HUES48 (cell line): ENCODE data around the gene SLX9.

ENCODE experiments used
- H3K27ac ChIP-seq: one replicate; pipeline ENCODE4 v1.7.0; 2013; ENCODE audit warnings: low read depth, low read length, inconsistent platforms
- H3K27me3 ChIP-seq: 2 replicates; pipeline ENCODE4 v1.6.1; 2013; ENCODE audit warnings: mild to moderate bottlenecking, low read length; ENCODE audit not compliant: control insufficient read depth, insufficient read depth
- H3K36me3 ChIP-seq: 2 replicates; pipeline ENCODE4 v1.6.1; 2013; ENCODE audit warnings: low read length; ENCODE audit not compliant: control insufficient read depth, insufficient read depth
- H3K4me1 ChIP-seq: 2 replicates; pipeline ENCODE4 v1.6.1; 2013; ENCODE audit warnings: mild to moderate bottlenecking, low read length; ENCODE audit not compliant: control insufficient read depth, insufficient read depth
- H3K4me3 ChIP-seq: 2 replicates; pipeline ENCODE4 v1.5.1; 2013; ENCODE audit warnings: mild to moderate bottlenecking, low read depth, low read length
- H3K9ac ChIP-seq: 2 replicates; pipeline ENCODE4 v1.6.1; 2013; ENCODE audit warnings: mild to moderate bottlenecking, low read depth, low read length, moderate library complexity
- H3K9me3 ChIP-seq: 2 replicates; pipeline ENCODE4 v1.6.1; 2013; ENCODE audit warnings: low read length; ENCODE audit not compliant: control insufficient read depth, insufficient read depth

SLX9 gene

DNA sequence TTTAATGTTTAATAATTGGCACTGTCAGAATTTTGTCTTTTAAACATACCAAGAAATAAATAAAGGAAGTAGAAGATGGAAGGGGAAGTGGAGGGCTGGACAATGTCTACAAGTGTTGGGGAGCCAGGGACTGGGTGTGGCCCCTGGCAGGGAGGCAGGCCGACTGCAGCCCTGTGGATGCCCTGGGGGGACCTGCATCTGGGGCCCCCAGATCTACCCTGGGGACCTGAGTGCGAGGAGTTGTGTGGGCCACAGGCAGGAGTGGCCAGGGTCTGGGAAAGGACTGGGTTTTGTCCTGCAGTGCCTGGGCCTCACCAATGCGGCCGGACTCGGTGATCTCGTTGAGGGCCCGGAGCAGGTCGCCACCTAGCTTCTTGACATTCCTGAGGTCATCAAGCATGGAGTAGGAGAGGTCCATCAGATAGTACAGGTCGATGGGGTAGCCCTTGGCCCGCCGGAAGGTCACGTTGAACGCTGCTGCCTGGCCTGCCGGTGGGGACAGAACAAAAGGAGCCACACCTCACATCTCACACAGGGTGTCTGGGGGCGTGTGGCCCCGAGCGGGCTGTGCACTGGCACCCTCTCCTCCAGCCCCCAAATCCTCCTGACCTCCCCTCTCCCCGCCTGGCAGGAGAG is 36.7 kb upstream of the SLX9 start:
- Histone ChIP-seq H3K9ac (no peak overlapping the region), H3K36me3 (no peaks in the 10 kb centered on the region), H3K9me3 (0 out of 2 replicates have a peak, but pooled peaks cover 3% of the 10 kb centered on the region), H3K4me1 (no peaks in the 10 kb centered on the region; the same call in 1 of the 2 replicates), H3K27ac (no peak overlapping the region), H3K27me3 (no peaks in the 10 kb centered on the region), H3K4me3 (no peak overlapping the region)

DNA sequence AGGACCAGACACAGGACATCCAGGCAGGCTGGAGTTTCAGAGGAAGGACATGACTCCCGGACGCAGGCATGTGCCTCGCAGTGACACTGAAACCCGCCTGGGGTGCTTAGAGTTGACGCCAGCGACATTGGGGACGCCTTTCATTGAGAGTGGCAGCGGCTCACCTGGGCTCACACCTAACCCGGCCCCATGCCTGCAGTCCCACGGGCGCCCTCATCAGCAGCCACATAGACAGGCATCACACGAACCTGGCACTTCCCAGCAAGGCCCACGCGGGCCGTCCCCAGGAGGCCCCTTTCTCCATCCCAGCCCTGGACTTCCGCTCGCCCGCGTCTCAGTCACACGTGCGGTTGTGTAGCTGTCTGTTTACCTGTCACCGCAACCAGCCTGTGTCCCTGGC is 36.1 kb upstream of the SLX9 start:
- Histone ChIP-seq H3K4me1 (no peaks in the 10 kb centered on the region; the same call in 1 of the 2 replicates), H3K27ac (no peak overlapping the region), H3K9me3 (0 out of 2 replicates have a peak, but pooled peaks cover 3% of the 10 kb centered on the region), H3K27me3 (no peaks in the 10 kb centered on the region), H3K9ac (no peak overlapping the region), H3K4me3 (no peak overlapping the region), H3K36me3 (no peaks in the 10 kb centered on the region)

DNA sequence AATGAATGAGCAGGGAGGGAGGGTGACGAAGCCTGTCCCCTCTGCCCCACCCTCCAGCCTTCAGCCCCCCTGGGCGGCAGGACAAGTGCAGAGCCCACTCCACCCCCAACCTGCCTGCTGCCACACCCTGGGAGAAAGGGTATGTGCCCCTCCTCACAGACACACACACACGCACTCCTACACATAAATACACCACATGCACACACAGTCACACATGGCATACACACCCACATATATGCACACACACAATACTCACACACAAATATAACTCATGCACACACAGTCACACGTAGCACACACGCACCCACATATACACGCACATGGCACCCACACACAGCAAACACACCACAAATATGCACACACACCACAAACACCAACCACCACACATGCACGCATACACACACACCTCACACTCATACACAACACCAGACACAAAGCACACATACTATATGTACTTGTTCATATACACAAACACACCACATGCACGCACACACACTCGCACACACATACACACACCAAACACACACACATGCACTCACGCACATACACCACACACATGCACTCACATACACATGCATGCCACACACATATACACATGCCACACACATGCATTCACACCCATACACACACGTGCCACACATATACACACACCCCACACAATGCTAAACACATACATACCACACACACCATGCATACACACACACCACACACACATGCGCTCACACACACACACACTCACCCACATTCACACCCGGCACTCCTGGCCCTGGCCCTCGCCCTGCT is 35.5 kb upstream of the SLX9 start:
- Histone ChIP-seq H3K36me3 (no peaks in the 10 kb centered on the region), H3K27ac (no peak overlapping the region), H3K9ac (no peak overlapping the region), H3K9me3 (0 out of 2 replicates have a peak, but pooled peaks cover 3% of the 10 kb centered on the region), H3K27me3 (no peaks in the 10 kb centered on the region), H3K4me1 (no peaks in the 10 kb centered on the region; the same call in 1 of the 2 replicates), H3K4me3 (no peak overlapping the region)

DNA sequence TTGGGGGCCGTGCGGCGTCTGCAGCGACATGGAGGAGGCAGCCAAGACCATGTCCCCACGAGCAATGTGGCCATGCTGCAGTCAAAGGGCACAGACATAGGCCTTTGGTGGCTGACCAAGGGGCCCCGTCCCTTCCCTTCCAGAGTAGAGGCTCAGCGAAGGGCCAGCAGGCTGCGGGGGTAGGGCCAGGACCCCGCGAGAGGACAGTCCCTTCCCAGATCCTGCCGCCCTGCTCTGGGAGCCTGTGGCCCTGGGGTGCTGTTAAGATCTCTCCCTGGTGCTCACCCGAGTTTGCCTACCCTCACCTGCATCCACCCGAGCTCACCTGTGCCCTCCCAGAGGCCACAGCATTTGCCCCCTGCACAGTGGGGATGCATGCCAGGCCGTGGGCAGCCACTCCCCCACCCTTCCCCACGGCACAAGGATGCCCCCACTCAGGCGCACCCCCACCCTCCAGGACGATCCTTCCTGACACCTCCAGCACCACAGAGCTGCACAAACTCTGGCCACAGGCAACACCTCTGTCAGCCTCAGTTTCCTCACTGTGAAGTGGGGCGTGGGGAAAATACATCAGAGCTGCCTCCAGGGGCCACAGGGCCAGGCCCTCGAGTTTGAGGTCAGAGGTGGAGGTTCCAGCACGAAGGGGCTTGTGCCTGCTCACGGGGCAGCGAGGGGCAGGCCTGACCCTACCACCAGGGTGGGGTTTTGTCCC is 34.7 kb upstream of the SLX9 start:
- H3K27ac ChIP-seq, result no peak overlapping the region
- H3K36me3 ChIP-seq, result no peaks in the 10 kb centered on the region
- H3K27me3 ChIP-seq, result no peaks in the 10 kb centered on the region
- H3K9me3 ChIP-seq, result 0 out of 2 replicates have a peak, but pooled peaks cover 3% of the 10 kb centered on the region
- H3K4me1 ChIP-seq, result no peaks in the 10 kb centered on the region; the same call in 1 of the 2 replicates
- no peak overlapping the region for H3K9ac ChIP-seq
- H3K4me3 ChIP-seq, result no peak overlapping the region

DNA sequence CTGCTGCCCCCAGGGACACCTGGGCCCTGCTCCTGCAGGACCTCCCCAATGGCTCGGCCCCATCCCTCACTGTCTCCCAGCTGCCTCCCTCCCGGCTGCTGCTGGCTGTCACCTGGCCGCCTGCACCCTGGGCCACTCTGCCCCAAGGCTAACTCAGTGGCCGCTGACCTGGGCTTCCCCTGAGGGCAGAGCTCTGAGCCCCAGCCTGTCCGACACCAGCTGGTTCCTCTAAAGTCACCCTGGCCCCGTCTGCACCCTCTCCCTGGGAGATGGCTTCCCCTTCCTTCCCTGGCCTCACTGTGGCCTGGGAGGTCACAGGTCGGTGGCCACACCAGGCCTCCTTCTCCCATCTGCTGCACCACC is 34.1 kb upstream of the SLX9 start:
- Histone ChIP-seq H3K27me3 (no peaks in the 10 kb centered on the region), H3K9ac (no peak overlapping the region), H3K36me3 (no peaks in the 10 kb centered on the region), H3K4me1 (no peaks in the 10 kb centered on the region; the same call in 1 of the 2 replicates), H3K9me3 (0 out of 2 replicates have a peak, but pooled peaks cover 3% of the 10 kb centered on the region), H3K27ac (no peak overlapping the region), H3K4me3 (no peak overlapping the region)

GRCh38 chr21:44907225-44907965 is 32.4 kb upstream of the SLX9 start:
- Histone ChIP-seq H3K4me1 (no peaks in the 10 kb centered on the region; the same call in 1 of the 2 replicates), H3K4me3 (no peak overlapping the region), H3K27me3 (no peaks in the 10 kb centered on the region), H3K27ac (no peak overlapping the region), H3K9ac (no peak overlapping the region), H3K9me3 (no peaks in the 10 kb centered on the region), H3K36me3 (no peaks in the 10 kb centered on the region)

DNA sequence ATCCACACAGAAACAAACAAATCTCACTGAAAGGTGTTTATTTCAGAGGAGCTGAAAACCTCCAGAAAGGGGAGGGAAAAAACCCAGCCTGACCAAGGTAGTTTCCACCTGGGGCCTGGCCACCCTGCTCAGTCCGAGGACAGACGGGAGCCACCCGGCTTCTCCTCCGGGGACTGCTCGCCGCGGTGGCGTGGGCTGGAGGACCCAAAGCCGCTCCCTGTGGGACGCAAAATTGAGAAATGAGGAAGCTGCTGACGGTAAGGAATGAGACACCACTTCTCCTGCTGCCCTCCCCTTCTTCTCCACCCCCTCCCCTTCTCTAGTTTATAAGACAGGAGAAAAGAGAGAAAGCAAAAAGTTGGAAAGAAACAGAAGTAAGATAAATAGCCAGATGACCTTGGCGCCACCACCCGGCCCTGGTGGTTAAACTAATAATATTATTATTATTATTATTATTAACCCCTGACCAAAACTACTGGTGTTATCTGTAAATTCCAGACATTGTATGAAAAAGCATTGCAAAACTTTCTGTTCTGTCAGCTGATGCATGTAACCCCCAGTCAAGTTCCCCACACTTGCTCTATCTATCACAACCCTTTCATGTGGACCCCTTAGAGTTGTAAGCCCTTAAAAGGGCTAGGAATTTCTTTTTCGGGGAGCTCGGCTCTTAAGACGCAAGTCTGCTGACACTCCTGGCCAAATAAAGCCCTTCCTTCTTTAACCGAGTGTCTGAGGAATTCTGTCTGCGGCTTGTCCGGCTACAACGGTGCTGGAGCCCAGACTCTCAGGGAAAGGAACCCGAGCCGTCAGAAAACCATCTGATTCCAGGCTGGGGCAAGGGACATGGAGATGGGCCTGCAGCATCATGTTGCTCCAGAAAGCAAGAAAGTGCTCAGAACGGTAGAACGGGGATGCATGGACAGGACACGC is 31.6 kb upstream of the SLX9 start:
- Histone ChIP-seq H3K4me3 (no peak overlapping the region), H3K27me3 (no peaks in the 10 kb centered on the region), H3K27ac (no peak overlapping the region), H3K9ac (no peak overlapping the region), H3K4me1 (no peaks in the 10 kb centered on the region; the same call in 1 of the 2 replicates), H3K9me3 (no peaks in the 10 kb centered on the region), H3K36me3 (no peaks in the 10 kb centered on the region)

DNA sequence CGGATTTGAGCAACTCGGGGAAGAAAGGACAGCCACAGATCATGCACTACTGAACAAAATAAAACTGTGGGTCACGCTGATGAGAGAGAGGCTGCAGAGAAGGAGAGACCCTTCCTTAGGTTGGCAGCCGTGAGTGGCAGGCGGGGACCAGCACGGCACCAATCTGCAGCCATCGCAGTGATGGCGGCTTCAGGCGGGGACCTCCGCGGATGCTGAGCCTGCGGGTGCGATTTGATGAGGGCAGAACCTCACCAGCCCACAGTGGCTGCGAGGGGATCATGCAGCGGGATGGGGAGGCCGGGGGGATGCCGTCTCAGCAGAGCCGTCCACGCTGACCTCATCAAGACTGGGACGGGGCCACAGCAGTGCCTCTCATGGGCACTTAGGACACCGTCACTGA is 30.9 kb upstream of the SLX9 start:
- H3K4me1 ChIP-seq, result no peaks in the 10 kb centered on the region; the same call in 1 of the 2 replicates
- H3K9ac ChIP-seq, result no peak overlapping the region
- no peaks in the 10 kb centered on the region for H3K27me3 ChIP-seq
- no peak overlapping the region for H3K27ac ChIP-seq
- H3K9me3 ChIP-seq, result no peaks in the 10 kb centered on the region
- no peaks in the 10 kb centered on the region for H3K36me3 ChIP-seq
- H3K4me3 ChIP-seq, result no peak overlapping the region

DNA sequence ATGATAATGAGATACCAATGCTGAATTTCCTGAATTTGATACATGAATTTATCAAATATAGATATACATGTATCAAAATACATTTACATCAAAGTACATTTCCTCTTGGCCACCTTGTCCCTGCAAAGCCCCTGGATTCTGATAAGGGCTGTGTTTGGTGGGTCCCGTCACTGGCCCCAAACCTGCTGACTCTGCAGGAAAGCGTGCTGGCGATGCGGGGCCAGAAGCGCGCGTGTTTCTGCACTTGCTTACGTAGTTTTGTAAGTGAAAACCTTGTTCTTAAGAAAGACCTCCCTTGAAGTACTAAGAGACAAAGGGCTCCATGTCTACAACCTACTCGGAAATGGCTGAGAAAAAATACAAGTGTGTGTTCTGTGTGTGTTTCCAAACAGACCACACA is 30.1 kb upstream of the SLX9 start:
- Histone ChIP-seq H3K27me3 (no peaks in the 10 kb centered on the region), H3K36me3 (no peaks in the 10 kb centered on the region), H3K9me3 (no peaks in the 10 kb centered on the region), H3K4me3 (no peak overlapping the region), H3K27ac (no peak overlapping the region), H3K9ac (no peak overlapping the region), H3K4me1 (no peaks in the 10 kb centered on the region; the same call in 1 of the 2 replicates)
